TTC549 (cell line): ENCODE measurements around the gene DOCK1.

Experiments
- FAIRE-seq: peaks from 2 replicates; lab custom pipeline; 2012; peaks lifted over from hg19 to GRCh38; lab: Jason Lieb, UNC

Gene DOCK1

DNA sequence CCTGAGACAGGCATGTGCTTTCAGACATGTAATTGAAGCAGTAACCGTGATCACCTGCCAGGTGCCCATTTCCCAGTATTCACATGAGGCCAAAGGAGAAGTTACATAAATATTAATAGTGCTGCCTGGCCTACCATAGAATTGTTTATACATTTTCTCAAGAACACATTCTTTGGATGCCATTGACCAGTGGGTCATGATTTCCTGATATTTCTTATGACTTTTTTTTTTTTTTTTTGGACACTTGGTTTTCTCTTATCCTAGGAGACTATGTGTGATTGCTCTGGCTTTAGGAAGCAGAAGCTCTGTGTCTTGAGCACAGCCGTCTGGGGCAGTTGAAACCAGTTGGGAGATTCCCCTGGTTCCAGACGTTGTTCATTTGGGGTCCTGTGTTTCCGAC is 500.0 kb downstream of the DOCK1 start:
- no peak for FAIRE-seq

DNA sequence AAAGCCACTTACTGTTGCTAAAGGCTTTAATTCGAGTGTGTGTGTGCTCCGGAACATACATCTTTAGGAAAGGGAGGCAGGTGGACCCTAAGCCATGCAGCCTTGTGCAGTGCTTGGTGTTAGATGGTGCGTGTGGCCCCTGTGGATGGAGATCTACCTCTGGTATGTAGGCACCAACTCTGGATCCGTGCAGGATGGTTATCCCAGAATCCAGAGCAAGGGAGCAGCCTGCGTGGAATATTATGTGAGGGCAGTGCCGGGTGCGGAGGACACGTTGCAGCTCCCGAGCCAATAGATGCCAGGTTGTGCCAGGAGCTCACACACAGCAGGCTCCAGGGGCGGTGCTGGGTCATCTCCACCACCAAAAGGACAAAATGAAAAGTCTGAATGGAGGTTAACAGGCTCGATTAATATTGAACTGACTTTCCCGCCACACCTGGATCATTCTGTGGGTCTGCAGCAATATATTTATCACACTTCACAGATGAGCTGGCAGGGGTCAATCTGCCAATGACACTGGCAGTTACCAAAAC is 500.9 kb downstream of the DOCK1 start:
- FAIRE-seq = no peak

DNA sequence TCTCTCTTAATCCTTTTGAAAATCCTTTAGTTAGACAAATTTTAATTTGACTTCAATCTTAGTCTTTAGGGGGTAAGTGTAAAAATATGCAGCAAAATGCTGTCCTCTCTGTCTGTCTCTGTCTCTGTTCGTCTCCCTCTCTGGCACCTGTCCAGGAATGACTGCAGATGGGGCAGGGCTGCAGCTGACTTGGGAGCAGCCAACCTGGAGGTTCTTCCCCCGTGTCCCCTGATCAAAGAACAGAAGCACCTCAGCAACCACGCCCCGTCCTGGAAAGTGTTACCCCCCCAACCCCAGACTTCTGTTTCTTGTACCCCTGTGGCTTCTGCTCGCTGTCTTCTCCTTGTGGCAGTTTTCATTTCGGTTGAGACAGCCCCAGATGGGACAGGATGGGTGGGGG is 502.3 kb downstream of the DOCK1 start:
- FAIRE-seq = no peak

DNA sequence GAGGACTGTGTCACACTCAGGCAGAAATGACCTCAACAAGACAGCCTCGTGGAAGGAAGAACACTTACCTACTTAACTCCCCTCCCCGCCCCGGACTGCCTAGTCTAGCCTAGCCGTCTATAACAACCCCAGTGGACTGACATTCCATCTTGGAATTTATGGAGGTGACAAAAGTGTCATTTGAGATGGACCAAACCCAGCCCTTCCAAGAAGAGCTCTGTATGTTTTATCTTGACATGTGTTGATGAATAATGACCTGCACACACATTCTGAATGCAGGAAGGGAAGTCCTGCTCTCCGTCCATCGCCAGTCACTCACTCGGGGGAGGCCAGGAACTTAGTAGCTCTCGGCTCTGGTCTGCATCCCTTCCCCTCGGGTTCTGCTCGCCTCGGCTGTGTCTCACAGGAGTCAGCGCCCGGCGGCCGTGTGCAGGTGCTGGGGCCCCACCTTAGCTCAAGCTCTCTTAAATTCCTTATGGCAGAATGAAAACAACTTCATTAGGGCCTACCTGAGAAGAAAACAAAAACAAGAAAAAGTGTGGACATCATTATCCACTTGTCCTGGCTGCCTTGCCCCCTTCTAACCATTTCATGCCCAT is 503.0 kb downstream of the DOCK1 start:
- no peak for FAIRE-seq

DNA sequence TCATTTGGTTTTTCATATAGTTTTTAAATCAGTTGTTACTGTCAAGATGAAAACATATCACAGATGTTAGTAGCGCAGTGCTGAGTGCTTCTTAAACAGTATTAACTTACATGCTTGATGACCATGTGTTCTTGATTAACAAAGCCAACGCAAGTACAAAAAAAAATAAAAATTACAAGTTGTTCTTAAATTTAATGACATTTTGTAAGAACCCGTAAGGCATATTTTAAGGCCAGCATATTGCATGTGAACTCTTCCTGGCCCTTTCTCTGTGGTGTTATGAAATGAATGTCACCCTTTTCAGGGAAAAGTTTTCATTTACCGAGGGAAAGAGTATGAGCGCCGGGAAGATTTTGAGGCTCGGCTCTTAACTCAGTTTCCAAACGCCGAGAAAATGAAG is 503.5 kb downstream of the DOCK1 start:
- no peak for FAIRE-seq

DNA sequence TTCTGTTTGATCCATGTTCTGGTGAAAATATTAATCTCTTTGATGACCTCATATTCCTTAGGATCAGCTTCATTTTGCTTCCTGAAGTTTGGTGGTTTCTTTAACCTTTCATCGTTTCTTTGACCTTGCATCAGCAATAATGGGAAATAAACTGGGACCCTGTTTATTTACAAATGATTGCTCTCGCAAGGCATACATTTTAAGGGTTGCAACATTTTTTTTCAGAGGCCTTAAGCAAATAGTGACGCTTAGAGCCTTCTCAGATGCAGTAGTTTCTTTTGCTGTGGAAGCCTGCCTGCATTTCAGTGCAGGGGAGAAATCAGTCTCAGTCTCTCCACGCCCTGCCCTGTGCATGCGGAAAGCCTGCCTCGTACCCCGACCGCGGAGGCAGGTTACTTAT is 504.8 kb downstream of the DOCK1 start:
- no peak for FAIRE-seq

DNA sequence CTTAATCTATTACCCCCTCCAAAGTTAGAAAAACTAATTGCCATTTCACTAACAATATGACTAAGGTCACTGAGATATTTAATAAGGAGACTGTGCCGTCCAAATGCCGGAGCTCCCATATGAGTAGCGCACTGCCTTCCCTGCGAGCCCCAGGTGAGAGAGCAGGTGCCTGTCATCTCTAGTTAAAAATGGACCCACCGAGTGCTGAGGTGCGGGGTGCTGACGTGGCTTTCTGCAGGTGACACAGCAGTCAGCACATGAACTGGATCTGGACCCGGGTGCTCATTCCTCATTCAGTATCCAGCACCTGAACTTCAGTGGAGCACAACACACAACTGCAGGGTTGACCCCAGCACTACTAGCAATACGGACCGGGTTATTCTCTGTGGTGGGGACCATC is 505.8 kb downstream of the DOCK1 start:
- FAIRE-seq = no peak

DNA sequence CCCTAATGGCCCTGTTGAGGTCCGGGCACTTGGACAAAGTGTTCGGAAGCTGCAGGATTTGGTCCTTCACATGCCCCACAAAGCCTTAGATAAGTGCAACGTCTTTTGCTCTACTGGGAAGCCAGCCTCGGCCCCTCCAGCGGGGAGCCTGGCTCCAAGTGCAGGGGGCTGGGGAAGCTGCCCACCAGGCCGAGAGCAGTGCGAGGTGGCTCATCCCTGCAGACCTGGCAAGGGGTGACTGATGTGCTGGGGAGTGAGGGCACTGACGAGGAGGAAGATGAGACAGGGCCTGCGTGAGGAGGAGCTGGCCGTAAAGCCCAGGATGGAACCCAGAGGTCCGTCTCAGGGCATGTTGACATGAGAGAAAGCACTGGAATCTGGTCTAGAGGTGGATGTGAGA is 508.1 kb downstream of the DOCK1 start:
- no peak for FAIRE-seq

DNA sequence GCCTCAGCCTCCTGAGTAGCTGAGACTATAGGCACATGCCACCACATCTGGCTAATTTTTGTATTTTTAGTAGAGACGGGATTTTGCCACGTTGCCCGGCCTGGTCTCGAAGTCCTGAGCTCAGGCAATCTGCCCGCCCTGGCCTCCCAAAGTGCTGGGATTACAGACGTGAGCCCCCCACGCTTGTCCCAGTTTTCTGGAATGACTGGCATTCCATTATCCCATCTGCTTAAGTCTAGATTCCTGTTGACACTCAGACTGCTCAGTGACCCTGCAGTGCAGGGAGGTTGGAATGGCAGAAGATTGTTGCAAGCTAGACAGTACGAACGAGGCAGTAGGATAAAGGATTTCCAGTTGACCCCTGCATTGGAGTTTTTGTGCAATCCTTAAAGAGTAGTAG is 508.8 kb downstream of the DOCK1 start:
- FAIRE-seq = no peak

DNA sequence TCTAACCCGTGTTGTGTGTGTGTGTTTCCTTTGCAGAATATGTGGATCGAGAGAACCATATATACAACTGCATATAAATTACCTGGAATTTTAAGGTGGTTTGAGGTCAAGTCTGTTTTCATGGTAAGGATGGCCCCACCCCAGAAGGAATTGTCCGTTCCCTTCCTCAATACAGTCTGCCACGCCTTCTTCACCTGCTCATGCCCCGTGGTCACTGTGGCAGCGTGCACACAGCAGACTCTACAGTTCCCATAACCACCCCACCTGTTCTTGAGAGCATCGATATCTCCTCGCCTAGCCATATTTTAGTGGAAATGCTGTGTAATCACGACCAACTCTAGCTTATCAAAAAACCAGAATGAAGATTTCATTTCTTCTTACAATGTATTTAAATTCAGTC is 509.9 kb downstream of the DOCK1 start:
- FAIRE-seq = no peak

DNA sequence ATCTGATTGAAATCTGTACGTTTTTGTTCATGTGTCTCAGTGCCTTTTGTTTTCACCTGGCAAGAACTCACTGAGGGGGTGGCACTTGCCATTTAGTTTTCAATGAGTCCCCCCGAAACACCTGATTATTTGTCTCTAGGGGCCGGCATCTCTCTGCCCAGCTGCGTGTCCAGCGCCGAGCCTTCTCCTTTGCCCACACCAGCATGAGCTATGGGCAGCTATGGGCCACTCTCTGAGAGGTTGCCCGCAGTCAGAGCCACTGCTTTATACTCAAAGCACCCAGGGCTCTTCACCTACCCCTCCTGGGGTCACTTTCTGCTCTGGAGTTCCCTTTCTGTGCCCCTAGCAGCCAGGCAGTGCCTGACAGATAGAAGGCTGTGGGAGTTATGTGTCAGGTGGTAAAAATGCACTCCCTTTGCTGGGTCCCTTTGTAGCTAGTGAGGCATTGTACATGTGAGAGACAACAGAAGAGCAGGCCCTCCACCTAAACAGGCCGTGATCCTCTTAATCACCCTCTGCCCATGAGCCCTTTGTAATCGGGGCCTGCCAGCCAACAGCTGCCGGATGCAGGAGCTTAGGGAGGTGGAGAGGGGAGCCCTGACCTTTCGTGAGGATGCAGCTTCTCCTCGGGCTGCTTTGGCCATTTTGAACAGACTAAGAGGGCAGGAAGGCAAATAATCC is 510.8 kb downstream of the DOCK1 start:
- FAIRE-seq = no peak

DNA sequence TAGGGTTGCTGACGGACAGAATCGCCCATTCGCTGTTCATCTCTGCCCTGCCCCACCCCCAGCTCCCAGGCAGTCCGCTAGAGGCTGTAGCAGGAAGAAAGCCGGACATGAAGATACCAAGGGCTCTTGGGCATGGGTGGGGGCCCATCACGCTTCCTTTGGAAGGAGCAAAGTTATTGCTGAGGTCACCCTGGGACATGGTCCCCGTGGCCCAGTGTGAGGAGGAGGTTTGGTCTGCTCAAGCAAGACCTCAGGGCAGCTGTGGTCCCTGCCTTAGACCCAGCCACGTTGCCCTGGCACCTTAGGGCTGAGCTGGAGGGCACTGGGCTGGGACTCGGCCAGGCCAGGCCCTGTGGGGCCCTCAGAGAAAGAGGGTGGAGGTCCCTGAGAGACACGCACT is 511.8 kb downstream of the DOCK1 start:
- no peak for FAIRE-seq

DNA sequence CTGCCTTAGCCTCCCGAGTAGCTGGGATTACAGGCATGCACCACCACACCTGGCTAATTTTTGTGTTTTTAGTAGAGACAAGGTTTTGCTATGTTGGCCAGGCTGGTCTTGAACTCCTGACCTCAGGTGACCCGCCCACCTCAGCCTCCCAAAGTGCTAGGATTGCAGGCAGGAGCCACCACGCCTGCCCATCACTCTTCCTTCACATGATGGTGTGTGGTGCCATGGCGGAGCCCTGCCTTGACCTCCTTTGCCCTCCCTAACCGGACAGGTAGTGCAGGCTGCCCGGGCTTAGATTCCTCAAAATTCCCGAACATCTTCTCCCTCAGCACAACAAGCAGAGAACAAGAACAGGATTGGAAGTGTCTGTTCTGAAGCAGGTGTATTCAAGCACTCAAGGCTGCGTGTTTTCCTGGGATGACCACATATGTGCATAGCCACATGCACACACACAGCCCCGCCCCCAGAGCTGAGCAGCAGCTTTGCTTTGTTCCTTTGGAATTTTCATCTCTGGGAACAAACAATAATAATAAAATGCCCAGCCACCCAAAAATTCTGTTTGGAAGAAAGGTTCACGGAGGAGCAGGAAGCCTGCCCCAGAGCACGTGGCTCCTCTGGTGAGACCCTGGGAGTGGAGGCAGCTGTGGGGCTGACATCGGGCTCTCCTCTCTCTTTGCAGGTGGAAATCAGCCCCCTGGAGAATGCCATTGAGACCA is 512.6 kb downstream of the DOCK1 start:
- FAIRE-seq = no peak

DNA sequence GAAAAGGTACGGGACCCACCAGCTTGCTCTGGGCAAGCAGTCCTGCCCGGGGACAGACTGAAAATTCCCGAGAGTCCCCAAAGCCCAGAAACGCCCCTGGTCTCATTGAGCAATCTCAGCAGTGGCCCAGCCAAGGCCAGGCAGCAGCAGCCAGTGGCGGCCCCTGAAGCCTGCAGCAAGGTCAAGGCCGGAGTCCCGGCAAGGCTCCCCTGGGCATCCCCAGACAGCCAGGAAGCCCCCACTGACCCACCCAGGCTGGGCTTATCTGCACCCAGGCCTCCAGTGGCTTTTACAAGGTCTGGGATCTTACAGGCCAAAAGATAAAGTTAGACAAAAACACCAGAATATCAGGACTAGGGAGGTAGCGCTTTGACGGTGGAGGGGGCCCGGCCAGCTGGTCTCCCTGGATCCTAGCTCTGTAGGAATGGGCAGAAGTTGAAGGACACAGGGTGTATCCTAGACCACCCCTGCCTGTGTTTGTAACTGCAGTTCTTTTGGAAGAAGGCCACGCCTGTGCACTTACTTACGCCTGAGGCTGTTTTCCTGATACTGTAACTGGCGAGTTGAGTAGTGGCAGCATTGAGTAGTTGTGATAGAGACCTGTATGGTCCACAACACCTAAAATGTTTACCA is 513.4 kb downstream of the DOCK1 start:
- no peak for FAIRE-seq

DNA sequence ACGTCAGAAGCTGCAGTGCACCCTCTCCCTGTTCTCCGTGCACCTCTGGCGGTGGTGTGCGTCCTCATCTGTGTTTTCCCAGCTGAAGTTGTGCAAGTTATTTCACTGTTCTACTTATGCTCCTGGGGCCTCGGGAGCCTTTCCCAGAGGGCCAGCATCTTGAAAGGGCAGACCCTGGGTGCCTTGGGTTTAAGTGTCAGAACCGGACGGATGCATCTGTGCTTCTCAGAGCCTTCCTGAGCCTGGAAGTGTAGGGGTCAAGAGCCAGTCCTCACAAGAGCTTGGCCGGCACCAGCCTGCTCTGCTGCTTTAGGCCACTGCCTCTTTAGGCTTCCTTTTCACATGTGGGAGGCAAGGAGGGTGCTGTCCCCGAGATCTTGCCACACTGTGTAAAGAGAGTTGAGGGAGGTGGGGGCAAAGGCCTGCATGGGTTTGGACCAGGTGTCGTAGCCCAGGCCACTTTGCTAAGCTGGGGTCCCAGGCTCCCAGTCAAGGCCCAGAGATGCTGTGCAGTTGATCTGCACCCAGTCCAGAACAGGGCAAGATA is 515.0 kb downstream of the DOCK1 start:
- no peak for FAIRE-seq

DNA sequence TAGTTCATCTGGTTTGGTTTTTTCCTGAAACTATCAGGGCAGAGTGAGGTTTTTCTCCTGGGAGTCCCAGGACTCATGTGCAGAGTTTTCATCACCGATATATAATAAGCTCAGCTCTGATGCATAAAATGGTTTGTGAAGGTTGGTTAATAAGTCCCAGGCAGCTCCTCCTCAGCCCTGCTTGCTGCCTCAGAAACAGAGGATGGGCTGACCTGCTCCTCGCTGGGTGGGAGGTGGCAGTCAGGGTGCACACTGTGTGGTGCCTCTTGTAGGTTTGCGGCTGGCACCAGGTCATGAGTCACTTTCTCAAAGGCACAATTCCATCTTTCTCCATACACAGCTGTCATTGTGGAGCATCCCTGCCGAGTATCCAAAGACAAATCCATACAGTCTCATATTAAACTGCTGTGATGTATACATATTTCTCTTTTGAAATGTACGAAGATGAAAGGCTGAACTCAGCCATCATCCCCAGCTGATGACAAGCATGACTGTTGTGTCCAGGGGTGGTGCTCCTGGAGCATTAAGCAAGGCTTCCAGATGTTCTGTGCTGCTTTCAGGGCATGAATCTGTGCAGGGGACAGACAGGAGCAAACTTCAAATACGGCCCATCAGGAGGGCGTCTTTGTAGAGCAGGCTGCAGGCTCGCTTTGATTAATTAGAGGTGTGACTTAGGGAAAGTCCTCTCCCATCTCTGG is 518.1 kb downstream of the DOCK1 start:
- no peak for FAIRE-seq

DNA sequence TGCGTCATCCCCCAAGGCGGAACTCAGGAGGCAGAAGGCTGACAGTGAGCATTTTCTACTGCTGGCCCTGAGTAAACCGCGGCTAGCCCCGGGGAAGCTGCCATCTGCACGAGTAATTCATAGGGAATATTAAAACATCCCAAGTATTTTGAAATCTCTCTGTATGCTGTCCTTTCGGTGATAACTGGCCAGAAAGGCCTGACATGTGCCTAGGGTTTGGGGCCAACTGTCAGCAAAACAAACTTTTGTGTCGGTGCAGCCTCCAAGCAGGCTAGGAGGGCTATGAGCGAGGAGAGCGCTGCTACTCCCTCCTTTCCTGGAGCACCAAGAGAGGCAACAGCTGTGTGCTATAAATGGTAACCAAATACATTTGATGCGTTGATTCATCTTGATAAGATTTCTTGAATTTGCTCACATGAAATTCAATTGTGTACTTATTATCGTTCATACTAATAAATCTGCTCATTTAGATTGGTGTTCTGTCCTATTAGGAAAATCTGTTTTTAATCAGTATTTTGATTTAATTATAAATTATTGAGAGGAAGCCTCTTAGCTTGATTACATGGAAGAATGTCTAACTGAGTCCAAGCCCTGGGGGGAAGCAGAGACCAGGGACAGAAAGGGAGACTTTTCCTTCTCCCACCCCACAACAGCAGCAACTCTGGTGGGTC is 519.5 kb downstream of the DOCK1 start:
- FAIRE-seq = no peak

DNA sequence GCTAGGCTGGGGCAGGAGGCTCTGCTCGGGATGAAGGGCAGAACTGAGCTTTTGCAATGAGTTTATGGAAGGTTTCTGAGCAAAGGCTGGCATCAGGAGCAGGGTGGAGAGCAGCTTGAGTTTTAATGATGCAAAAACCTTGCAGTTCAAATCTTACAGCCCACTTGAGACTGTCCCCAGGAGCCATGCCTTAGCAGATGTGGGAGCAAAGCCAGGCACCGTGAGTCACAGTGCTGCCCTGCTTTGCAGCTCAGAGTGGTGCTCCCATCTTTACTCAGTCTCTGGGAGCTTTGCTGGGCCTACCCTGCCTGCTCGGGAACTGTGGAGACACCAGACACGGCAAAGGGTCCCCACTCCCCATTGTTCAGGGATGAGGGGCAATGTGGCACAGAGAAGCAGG is 521.5 kb downstream of the DOCK1 start:
- FAIRE-seq = no peak

DNA sequence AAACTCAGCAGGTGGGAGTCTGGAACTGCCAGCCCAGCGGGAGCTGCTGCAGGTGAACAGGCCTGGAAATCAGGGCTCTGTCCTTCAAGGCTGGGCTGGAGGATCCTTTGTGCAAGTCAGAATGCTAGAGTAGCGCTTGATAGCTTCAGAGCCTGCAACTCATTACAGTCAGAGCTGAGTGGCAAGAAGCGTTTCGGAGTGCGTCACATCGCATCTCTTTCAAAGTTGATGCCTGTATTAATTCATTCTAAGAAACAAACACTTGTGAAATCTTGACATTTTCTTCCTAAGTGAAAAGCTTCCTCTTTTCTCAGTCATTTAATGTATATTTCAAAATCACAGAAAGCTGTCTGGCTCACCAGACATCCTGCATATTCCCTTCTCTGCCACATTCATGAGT is 522.7 kb downstream of the DOCK1 start:
- no peak for FAIRE-seq

DNA sequence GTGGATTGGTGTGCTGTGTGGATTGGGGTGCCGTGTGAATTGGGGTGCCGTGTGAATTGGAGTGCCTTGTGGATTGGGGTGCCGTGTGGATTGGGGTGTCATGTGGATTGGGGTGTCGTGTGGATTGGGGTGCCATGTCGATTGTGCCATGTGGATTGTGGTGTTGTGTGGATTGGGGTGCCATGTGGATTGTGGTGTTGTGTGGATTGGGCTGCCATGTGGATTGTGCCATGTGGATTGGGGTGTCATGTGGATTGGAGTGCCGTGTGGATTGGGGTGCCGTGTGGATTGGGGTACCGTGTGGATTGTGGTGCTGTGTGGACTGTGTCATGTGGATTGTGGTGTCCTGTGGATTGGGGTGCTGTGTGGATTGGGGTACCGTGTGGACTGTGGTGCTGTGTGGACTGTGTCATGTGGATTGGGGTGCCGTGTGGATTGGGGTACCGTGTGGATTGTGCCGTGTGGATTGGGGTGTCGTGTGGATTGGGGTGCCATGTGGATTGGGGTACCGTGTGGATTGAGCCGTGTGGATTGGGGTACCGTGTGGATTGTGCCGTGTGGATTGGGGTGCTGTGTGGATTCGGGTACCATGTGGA is 523.3 kb downstream of the DOCK1 start:
- FAIRE-seq = no peak

DNA sequence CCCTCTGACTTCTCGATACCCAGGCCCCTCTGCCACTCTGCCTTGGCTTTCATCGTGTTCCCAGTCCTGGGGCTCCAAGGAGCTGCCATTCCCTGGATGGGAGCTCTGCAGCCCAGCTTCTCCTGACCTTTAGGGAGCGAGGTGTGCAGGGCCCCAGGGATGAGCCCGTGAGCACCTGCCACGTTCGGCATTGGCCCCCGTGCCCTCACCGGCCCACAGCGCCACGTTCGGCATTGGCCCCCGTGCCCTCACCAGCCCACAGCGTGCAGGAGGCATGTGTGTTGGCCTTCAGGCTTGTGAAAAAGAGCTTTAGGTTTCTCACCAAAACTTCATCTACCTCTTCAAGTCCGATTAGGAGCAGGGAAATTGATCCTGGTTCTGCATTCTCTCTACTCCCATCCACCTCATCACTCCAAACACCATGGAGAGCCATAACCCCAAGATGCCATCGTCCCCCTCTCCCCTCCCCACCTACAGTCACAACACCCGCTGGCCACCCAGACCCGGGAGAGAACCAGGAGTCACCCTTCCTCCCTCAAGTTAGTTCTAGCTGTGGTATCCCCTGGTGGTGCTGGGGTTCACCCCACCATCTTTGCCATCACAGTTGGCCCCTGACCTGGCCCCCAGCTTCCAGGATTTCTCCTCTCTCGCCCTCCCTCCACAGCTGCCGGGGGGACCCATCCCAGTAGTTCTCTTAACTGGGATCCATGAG is 524.5 kb downstream of the DOCK1 start:
- no peak for FAIRE-seq
